Activated naive CD8-positive, alpha-beta T cell treated with anti-CD3 and anti-CD28 coated beads, Interleukin-2, amount 50 U/mL, for 16 hours (primary cell): ENCODE results near the gene GJA8.
"Not testable (repeated sequence)": the region's sequence is repeated elsewhere in the genome, so short reads cannot be mapped to it uniquely, and the experiment has no call there.

ENCODE experiments used
- DNase-seq: peaks from one replicate; pipeline ENCODE4 v3.0.0-alpha.2; 2020; ENCODE audit warnings: low read depth, low spot score

GJA8 gene

DNA sequence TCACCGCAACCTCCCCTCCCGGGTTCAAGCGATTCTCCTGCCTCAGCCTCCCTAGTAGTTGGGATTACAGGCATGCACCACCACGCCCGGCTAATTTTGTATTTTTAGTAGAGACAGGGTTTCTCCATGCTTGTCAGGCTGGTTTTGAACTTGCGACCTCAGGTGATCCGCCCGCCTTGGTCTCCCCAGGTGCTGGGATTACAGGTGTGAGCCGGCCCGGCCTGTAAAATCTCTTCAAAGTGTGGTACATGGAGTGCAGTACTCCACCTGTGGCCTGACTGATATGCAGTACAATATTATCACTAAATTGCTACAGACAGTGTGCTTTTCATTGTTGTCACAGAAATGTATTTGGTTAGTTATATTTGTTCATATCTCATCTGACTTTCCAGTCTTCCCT is 25.1 kb downstream of the GJA8 start:
- DNase-seq, result not testable (repeated sequence)

DNA sequence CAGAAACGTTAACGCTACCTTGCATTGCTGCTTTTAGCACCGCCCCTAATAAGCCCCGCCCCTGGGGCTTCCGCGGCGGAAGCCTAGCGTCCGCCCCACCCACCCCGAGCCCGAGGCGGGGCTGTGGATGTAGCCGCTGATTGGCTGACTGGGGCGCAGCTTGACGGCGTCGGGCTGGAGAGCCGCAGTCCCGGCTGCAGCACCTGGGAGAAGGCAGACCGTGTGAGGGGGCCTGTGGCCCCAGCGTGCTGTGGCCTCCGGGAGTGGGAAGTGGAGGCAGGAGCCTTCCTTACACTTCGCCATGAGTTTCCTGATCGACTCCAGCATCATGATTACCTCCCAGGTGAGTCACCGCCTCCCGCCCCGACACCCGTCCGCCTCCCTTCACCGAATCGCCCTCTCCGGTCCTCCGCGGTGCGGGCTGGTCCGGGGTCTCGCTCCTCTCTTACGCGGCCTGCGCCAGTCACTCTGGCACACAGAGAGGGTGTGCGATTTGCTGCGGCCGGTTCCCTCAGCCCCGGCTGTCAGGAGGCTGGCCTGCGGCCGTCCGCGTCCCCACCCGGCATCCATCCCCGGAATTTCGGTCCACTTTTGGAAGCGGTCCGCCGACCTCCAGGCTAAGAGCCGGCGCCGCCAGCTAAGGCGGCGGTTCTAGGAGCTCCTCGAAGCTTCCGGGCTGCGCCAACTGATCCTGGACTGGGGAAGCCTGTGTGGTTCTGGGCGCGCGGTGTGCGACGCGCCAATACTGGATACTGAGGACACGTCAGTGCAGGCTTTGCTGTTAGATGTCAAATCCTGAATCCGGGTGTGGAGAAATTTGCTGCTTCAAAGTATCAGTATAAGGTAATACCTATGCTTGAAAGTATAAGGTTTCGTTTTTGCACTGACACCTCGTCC is 25.9 kb downstream of the GJA8 start, which contains the start of gene GPR89B:
TSS of gene GPR89B (plus strand) at position 185 of the 897 bp plus-strand sequence. CDS start at position 302, 117 bp downstream.
- DNase-seq, result peak; percentile 78

DNA sequence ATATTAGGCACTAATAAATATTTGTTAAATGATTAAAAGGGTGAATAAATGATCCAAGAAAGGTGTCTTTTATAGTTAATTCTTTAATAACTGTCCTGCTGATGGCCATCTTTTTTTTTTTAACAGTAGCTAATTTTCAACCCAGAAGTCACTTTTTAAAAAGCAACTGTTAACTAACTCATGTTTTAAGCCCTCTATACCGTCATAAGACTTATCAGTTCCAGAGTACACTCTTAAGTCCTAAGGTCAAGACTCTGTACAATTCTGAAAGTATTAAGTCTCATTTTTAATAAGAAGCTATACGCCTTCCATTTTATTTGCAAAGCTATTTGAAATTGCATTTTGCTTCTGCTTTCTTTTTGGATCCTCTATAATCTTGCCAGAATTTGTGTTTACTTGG is 28.5 kb downstream of the GJA8 start:
- DNase-seq, result not testable (repeated sequence)

DNA sequence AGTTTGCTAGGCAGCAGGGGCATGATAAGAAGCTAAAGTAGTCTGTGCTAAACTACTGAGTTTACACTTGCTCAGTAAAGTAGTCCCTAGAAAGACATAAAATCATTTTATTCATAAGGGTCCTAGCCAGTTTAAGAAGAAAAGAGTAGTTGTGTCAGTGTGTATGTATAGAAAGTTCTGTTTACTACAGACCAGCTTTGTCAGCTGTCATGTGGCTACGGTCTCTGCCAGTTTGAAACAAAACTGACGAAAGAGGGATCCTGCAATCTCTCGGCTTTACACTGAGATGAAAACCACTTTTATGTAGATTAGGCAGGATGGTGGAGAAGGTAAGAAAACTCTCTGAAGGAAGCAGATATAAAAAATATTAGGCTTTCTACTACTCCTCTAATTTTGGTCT is 32.7 kb downstream of the GJA8 start:
- not testable (repeated sequence) for DNase-seq

DNA sequence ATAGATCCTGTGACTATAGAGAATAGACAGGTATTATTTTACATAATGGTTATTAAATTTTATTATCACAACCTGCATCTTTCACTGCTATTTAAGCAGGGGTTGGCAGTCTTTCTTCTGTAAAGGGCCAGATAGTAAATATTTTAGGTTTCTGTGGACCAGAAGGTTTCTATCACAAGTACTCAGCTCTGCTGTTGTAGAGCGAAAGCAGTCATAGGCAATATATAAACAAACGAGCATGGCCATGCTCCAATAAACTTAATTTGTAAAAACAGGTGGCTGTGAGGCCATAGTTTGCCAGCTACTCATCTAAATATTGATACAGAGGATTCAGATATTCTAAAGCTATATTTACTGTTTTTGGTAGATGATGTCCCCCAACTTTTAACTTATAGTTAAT is 37.9 kb downstream of the GJA8 start:
- not testable (repeated sequence) for DNase-seq

DNA sequence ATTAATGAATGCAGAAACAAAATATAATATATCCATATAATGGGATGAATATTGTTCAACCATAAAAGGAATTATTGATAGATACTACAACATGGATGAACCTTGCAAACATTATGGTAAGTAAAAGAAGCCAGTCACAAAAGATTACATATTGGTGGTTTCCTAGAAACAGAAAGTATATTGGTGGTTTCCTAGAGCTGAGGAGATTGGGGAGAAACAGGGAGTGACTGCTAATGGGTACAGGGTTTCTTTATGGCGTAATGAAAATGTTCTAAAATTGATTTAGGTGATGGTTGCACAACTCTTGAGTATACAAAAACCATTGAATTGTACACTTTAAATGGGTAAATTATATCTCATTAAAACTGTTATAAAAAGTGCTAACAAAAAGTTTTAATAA is 40.0 kb downstream of the GJA8 start:
- DNase-seq, result not testable (repeated sequence)

DNA sequence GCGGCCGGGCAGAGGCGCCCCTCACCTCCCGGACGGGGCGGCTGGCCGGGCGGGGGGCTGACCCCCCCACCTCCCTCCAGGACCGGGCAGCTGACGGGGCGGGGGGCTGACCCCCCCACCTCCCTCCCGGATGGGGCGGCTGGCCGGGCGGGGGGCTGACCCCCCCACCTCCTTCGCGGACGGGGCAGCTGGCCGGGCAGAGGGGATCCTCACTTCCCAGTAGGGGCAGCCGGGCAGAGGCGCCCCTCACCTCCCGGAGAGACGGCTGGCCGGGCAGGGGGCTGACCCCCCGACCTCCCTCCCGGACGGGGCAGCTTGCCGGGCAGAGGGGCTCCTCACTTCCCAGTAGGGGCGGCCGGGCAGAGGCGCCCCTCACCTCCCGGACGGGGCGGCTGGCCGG is 46.9 kb downstream of the GJA8 start:
- not testable (repeated sequence) for DNase-seq
